ENCODE results near the gene MYO5B.

Gene MYO5B

GRCh38 chr18:49886891-49887764 is 307.8 kb downstream of the MYO5B start:
- no peak overlapping the region for H3K27ac ChIP-seq
- TF ChIP-seq CTCF (conservative IDR thresholded peaks at IDR 0.05): no peak

GRCh38 chr18:49884959-49885358 is 310.0 kb downstream of the MYO5B start:
- H3K27ac ChIP-seq: no peak overlapping the region
- no peak for TF ChIP-seq CTCF (conservative IDR thresholded peaks at IDR 0.05)

DNA sequence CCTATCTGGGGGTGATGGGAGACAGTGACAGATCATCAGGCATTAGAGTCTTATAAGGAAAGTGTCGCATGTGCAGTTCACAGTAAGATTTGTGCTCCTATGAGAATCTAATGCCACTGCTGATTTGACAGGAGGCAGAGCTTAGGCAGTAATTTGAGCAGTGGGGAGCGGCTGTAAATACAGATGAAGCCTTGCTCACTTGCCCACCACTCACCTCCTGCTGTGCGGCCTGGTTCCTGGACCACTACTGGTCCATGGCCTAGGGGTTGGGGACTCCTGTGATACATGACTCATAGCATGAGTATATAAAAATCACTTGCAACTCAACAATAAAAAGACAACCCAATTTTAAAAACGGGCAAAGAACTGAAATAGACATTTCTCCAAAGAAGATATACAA is 310.5 kb downstream of the MYO5B start:
- TF ChIP-seq CTCF (conservative IDR thresholded peaks at IDR 0.05): no peak
- H3K27ac ChIP-seq: no peak overlapping the region

DNA sequence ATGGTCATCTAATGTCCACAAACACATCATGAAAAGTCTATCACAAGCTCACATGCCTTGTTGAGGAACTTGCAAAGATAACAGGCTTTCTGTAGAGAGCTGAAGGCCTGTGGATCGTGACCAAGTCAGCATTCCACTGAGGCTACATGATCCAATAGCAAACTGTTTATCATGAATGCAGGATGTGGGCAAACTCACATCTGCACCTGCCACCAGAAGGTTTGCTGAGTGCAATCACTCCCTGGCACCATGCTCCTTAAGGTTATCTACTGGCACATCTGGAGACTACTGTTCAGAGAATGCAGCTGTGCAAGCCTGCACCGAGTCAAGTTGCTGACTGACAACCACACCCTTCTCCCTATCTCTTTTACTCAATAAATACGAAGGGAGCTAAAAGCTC is 314.3 kb downstream of the MYO5B start:
- H3K27ac ChIP-seq: no peak overlapping the region
- no peak for TF ChIP-seq CTCF (conservative IDR thresholded peaks at IDR 0.05)

DNA sequence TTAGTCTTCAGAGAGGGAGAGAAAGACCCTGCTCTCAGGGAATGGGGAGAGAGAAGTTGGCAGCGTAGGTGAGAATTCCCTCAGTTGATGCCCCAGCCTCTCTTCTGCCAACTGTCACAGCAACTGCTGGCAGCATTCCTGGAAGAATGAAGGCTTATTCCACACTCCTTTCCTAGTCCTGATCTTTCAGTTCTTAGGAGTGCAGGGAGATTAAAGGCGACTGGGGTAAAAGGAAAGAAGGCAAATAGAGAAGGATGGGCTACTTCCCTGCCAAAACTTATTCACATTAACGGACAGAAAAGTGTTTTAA is 315.7 kb downstream of the MYO5B start:
- H3K27ac ChIP-seq: no peak overlapping the region
- no peak for TF ChIP-seq CTCF (conservative IDR thresholded peaks at IDR 0.05)

DNA sequence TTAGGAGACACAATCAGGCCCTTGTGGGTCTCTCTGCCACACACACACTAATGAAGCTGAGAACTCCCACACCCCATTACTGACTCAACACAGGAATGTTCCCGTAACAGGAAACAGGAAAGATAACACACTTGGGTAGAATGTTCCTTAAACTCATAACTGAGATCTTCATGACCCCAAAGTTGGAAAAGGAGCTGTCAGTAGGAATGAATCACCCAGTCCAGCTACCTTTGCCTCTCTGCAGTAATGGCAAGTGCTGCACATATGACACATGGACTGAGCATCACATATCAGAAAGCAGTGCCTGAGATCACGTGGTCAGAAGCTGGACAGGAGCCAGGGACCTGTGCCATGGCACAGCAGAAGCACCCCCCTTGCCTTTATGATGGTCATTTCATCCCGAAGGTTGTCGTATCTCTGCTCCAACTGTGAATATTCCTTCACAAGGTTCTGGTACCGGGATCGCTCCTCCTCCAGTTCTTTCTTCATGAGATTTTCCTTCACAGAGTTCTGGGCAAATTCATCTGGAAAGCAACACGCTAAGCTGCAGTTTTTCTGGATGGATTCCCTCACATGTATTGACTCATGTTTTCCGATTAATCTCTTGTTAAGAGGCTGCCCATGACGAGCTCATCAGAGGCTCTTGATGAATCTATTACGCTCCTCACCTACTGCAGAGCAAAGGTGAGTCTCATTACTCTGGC is 316.2 kb downstream of the MYO5B start:
- no peak overlapping the region for H3K27ac ChIP-seq
- TF ChIP-seq CTCF (conservative IDR thresholded peaks at IDR 0.05): no peak

DNA sequence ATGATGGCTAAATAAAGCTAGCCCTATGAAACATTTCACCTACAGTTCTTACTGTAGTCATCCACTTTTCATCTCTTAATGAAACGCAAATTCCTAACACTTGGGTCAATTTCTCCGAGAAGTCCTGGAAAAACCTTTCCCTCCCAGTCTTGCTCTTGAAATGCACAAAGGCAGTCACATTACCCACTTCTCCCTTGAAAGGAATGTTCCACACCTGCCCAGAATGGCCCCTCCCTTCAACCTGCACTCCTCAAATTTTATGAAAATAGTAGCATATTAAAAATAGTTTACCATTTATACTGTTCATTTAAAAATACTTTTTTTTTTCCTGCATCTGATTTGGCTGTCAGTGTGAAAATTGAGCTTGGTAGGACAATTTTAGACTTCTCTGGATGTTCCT is 316.9 kb downstream of the MYO5B start:
- no peak for TF ChIP-seq CTCF (conservative IDR thresholded peaks at IDR 0.05)

More for the DNA sequence above, 316.9 kb downstream of the MYO5B start:
- H3K27ac ChIP-seq: no peak overlapping the region

Data from VCaP (cell line).